Heart left ventricle (tissue), 13 donors: ENCODE results near the gene RNF182.

ENCODE experiments used
- POLR2A ChIP-seq, 2 donors: fragments of 450-650 bp; IDR thresholded peaks; one replicate each; pipeline ENCODE4 v1.6.1; 2017; ENCODE audit warnings: antibody characterized with exemption in 2 of 2, mild to moderate bottlenecking in 2 of 2, moderate library complexity in 2 of 2
- TF ChIP-seq, protein P1 (sequence below), 12 donors: fragments of 200-600 bp; sonication (generic) in 4 of 12; IDR thresholded peaks; one replicate each; pipeline versions ENCODE4 v1.5.0 to v1.8.0; 2018 to 2022; ENCODE audit warnings: antibody characterized with exemption in 12 of 12, mild to moderate bottlenecking in 5 of 12
- donor health status: ischemic (EF 13 %, LVEDD 7.1; RV severe dilation, severe dysfunction).
- donor health status: DM: no; HTN: yes; CAD: no.
- donor health status: DM: no; HTN: no; CAD: no.
- donor health status: ischemic (EF 25% LVEDD 6.9; RV normal size, moderate dysfunction).
- donor health status: ischemic (EF 25% LVEDD 5.7; RV mildly dilated, moderate dysfunction).
- donor health status: ischemic (EF 35%, LVEDD 5.7; RV mildly dilated, moderate dysfunction).
- donor health status: nonischemic (EF 11% LVEDD 7.7; RV severe dilation, severe dysfunction).
- donor health status: DM: yes; HTN: yes; CAD: no.
- donor health status: PGD.
- donor health status: ischemic (EF 29% LVEDD 5.4; RV normal size, mild dysfunction).
- donor health status: nonischemic (EF 23%, LVEDD 6.1; RV moderate dilation, normal function).

DNA sequence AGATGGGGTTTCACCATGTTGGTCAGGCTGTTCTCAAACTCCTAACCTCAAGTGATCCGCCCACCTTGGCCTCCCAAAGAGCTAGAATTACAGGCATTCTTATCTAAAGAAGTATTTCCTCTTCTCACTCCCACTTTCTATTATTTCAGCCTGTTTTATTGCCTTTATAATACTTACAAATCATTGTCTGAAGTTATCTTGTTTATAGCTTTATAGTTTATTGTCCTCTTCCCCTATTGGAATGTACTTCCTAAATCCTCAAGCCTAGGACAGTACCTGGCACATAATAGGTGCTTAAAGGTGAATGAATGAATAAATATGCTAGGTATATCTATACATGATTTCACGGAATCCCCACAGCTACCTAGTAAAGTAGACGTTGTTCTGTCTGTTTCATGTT, 37.8 kb upstream of the RNF182 start:
- TF ChIP-seq, protein P1, sequence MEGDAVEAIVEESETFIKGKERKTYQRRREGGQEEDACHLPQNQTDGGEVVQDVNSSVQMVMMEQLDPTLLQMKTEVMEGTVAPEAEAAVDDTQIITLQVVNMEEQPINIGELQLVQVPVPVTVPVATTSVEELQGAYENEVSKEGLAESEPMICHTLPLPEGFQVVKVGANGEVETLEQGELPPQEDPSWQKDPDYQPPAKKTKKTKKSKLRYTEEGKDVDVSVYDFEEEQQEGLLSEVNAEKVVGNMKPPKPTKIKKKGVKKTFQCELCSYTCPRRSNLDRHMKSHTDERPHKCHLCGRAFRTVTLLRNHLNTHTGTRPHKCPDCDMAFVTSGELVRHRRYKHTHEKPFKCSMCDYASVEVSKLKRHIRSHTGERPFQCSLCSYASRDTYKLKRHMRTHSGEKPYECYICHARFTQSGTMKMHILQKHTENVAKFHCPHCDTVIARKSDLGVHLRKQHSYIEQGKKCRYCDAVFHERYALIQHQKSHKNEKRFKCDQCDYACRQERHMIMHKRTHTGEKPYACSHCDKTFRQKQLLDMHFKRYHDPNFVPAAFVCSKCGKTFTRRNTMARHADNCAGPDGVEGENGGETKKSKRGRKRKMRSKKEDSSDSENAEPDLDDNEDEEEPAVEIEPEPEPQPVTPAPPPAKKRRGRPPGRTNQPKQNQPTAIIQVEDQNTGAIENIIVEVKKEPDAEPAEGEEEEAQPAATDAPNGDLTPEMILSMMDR (IDR thresholded peaks at IDR 0.05), result no peak
- no peak for TF ChIP-seq POLR2A (IDR thresholded peaks at IDR 0.05)
